Neural progenitor cell (in vitro differentiated cells): ENCODE data around the gene SUPV3L1.

Experiments
- CTCF ChIP-seq: fragments of 200-600 bp; sonication (generic); IDR thresholded peaks from 2 replicates; pipeline ENCODE4 v1.5.1; 2017; ENCODE audit warnings: antibody characterized with exemption, mild to moderate bottlenecking
- EZH2 ChIP-seq: fragments of 200-600 bp; sonication (generic); IDR thresholded peaks from 2 replicates; pipeline ENCODE4 v1.6.1; 2017; ENCODE audit warnings: antibody characterized with exemption, mild to moderate bottlenecking, moderate library complexity
- EZH2phosphoT487 ChIP-seq: fragments of 200-600 bp; sonication (generic); IDR thresholded peaks from 2 replicates; pipeline ENCODE4 v1.6.1; 2017; ENCODE audit warnings: antibody characterized with exemption

GRCh38 chr10:69214666-69215131 lies 34.7 kb downstream of the SUPV3L1 start:
- TF ChIP-seq CTCF (no peak), EZH2 (no peak), EZH2phosphoT487 (no peak)
